Skeletal muscle cell (primary cell): ENCODE data around the gene TSPAN18.

Source experiments
- DNase-seq: peaks from one replicate; pipeline ENCODE4 v3.0.0-alpha.2; 2010; ENCODE audit warnings: low read depth
- H3K4me3 ChIP-seq: 2 replicates; pipeline ENCODE4 v1.5.1; 2011; ENCODE audit warnings: low read depth, mild to moderate bottlenecking, control low read depth, low read length, moderate library complexity

Gene TSPAN18

DNA sequence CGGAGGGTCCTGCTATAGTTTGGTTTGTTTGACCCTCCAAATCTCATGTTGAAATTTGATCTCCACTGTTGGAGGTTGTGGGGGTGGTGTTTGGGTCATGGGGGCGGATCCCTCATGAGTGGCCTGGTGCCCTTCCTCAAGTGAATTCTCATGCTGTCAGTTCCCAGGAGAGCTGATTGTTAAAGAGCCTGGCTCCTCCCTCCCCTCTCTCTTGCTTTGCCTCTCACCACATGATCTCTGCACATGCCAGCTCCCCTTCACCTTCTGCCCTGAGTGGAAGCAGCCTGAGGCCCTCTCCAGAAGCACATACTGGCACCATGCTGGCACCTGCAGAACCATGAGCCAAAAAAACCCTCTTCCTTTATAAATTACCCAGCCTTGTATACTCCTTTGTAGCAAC is 7.1 kb downstream of the TSPAN18 start:
- no peak overlapping the region for H3K4me3 ChIP-seq
- DNase-seq, result no peak

GRCh38 chr11:44734843-44735381 is 8.2 kb downstream of the TSPAN18 start:
- DNase-seq, result no peak

GRCh38 chr11:44736791-44737190 is 10.0 kb downstream of the TSPAN18 start:
- no peak for DNase-seq
- no peak overlapping the region for H3K4me3 ChIP-seq

More at GRCh38 chr11:44734843-44735381, 8.2 kb downstream of the TSPAN18 start:
- H3K4me3 ChIP-seq, result no peak overlapping the region

- no peak for DNase-seq
- no peak overlapping the region for H3K4me3 ChIP-seq
Observed at GRCh38 chr11:44737245-44738085, 10.7 kb downstream of the TSPAN18 start.

DNA sequence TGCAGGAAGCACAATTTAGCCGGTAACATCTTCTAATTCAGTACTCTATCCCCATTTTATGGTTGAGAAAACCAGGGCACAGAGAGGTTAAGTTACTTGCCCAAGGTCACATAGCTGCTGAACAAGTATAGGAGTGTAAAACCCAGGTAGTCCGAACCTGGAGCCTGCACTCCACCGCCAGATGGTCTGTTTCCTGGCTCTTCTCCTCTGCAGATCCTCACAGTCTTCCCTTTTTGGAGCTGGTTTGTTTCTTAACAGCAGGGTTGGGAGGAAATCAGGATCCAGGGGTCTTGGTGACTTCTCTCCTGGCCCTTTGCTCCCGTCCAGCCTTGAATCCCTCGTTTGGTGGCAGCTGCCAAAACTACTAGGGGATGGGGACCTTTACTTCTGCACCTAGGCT is 12.0 kb downstream of the TSPAN18 start:
- DNase-seq, result no peak

DNA sequence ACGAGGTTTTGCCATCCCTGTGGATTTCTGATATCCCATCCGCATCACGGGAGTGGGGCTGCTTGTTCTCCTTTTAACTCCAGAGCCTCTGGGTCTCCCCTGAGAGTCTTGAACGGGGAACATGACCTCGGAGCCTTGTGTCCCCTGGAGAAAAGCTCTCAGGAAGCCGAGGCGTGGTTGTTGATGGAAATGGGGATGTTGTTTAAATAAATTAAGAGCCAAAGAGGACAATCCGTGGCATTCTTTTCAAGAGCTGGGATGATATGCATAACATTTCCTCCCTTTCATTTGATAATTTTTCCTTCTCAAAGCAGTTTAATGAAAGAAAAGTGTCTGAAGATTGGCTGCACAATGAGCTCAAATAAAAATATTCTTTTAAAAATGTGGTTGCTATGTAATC is 14.2 kb downstream of the TSPAN18 start:
- no peak overlapping the region for H3K4me3 ChIP-seq
- no peak for DNase-seq

More for the DNA sequence above, 12.0 kb downstream of the TSPAN18 start:
- H3K4me3 ChIP-seq, result no peak overlapping the region

DNA sequence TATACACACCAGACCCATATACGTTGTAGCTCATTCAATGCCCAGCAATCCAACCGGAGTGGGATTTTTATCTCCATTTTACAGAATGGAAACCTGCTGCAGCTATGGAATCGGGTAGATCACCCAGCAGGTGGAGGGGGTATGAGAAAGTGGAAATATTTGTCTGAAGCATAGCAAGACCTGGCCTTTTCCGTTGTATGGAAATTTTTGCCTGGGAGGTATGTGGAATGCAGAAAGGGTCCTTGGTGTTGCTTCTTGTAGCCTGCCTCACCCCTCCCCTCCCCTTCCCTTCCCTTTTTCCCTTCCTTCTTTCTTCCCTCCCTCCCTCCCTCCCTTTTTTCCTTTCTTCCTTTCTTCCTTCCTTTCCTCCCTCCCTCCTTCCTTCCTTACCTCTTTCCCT is 15.2 kb downstream of the TSPAN18 start:
- H3K4me3 ChIP-seq, result no peak overlapping the region
- no peak for DNase-seq

- no peak for DNase-seq
- no peak overlapping the region for H3K4me3 ChIP-seq
Observed at GRCh38 chr11:44742508-44743246, 15.9 kb downstream of the TSPAN18 start.

DNA sequence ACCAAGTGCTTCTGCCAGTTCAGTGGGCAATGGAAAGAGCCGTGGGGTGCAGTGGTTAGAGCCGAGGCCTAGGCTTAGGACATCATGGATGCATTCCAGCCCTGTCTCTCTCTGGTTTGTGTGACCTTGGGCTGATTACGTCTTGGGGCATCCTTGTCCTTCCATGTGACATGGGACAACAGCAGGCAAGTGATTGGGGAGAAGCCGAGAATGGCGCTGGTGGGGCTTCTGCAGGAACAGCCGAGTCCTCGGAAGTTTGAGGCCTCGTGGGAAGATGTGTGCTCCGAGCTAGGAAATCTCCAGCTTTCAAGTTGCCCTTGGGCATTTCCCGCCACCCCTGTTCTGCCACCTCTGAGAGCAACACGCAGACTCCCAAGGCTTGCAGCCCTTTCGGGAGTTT is 16.6 kb downstream of the TSPAN18 start:
- DNase-seq, result no peak
- H3K4me3 ChIP-seq, result no peak overlapping the region

GRCh38 chr11:44743959-44744557 is 17.3 kb downstream of the TSPAN18 start:
- no peak overlapping the region for H3K4me3 ChIP-seq
- no peak for DNase-seq

DNA sequence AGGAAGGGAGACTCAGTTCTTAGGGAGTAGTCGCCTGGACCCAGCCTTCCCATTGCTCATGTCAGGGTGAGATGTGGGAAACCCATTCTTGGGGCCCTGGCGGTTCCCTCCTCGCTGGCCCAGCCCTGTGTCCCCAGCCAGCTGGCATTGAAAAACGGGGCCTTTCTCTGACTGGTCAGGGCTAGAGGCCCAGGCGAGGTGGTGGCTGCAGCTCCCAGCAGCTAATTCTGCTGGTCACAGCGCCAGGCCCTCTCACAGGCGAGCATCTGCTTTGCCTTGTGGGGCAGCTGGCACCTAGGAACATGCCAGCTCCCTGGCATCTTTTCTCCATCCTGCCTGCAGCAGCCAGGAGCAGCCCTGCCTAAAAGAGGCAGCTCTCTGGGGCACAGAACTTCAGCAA is 20.1 kb downstream of the TSPAN18 start:
- no peak overlapping the region for H3K4me3 ChIP-seq
- no peak for DNase-seq

DNA sequence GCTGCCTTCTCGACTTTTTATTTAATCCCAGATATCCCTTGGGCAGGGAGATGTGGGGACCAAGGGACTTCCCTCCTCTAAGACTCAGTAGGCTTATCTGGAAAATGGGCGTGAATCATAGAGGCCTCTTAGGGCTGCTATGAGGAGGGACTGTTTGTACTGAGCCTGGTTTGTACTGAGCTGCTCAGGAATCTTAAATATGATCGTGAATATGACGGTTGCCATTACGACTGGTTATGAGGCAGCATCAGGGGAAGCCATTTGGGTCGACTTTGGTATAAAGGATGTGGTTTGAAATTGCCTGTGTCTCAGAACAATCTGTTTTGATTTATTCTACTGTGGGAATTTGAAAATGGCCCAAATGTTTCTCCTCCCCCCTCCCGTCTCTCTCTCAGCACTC is 20.6 kb downstream of the TSPAN18 start:
- H3K4me3 ChIP-seq, result no peak overlapping the region
- DNase-seq, result no peak

GRCh38 chr11:44747836-44748235 is 21.1 kb downstream of the TSPAN18 start:
- H3K4me3 ChIP-seq, result no peak overlapping the region
- DNase-seq, result no peak

DNA sequence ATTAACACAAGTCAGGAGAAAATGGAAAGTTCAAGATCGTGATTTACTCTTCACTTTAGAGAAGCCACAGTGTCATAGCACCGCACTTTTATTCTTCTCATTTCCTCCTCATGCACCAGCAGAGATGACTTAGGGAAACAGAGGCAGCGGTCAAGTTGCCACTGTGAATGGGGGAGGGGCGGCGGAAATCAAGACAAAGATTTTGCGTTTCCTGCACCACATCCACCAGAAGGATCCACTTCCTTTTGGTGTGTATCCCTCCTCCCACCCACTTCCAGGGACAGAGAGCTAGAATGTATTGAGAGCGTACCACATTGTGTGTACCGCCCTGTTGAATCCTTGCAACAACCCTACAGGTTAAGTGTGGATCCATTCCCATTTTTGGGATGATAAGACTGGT is 21.8 kb downstream of the TSPAN18 start:
- DNase-seq, result no peak

DNA sequence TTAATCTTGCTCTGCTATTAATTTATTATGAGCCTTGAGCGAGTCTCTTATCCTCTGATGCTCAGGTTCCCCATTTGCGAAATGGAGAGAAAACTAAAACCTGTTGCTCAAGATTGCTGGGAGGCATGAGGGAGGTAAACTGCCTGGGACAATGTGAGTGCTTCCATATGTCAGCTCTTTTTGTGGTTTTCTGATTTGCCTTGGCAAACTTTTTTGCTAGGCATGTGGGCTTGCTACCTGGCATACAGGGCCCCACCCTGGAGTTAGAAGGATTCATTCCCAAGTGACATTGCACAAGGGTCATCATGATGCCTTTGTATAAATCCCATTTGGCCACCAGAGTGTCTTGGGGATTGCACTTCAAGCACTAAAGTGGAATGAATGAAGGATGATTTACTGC is 22.4 kb downstream of the TSPAN18 start:
- no peak overlapping the region for H3K4me3 ChIP-seq
- no peak for DNase-seq

More for the DNA sequence above, 21.8 kb downstream of the TSPAN18 start:
- no peak overlapping the region for H3K4me3 ChIP-seq

GRCh38 chr11:44750551-44751465 is 24.0 kb downstream of the TSPAN18 start:
- no peak for DNase-seq
- H3K4me3 ChIP-seq, result no peak overlapping the region

DNA sequence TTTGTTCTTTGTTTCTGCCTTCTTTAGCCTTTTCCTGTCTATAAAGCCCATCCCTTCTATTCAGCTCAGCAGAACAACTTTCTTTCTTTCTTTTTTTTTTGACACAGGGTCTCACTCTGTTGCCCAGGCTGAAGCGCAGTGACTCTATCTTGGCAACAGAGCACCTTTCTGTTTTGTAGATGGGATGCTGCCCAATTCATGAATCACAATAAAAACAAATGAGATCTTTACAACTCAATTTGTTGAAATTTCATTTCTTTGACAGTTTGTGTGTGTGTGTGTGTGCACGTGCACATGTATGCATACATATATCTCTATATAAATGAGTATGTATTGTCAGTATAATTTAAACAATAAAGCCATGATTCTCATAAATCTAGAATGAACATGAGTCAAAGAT is 25.5 kb downstream of the TSPAN18 start:
- DNase-seq, result no peak
- no peak overlapping the region for H3K4me3 ChIP-seq

DNA sequence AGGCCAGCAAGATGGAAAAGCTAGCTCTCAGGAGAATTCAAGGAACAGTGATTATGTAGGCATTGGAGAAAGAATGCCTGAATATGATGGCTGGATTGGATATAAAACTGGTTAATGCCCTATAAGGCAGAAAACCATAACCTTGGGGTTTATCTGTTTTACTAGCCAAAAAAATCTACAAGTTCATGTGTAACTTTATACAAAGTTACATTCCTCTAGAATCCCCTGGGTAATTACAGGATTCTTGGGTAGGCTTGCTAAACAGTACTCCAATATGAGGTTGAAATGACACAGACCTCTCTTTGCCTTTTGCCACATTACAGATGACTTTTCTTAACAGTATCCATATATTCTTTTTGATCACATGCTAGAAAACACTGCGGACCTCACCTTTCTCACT is 26.0 kb downstream of the TSPAN18 start:
- DNase-seq, result no peak

GRCh38 chr11:44753961-44754645 is 27.3 kb downstream of the TSPAN18 start:
- DNase-seq, result no peak
- no peak overlapping the region for H3K4me3 ChIP-seq

More for the DNA sequence above, 26.0 kb downstream of the TSPAN18 start:
- H3K4me3 ChIP-seq, result no peak overlapping the region
